Stimulated activated CD4-positive, alpha-beta T cell treated with anti-CD3 and anti-CD28 coated beads, Interleukin-12 subunit alpha, Interleukin-12 subunit beta, amount 100 ng/mL, for 24 hours (primary cell): ENCODE data around the gene C1orf232.

ENCODE experiments used
- DNase-seq, 2 experiments: peaks; one replicate each; pipeline ENCODE4 v3.0.0-alpha.2; 2020; ENCODE audit warnings: low read depth in 2 of 2

C1orf232 gene

DNA sequence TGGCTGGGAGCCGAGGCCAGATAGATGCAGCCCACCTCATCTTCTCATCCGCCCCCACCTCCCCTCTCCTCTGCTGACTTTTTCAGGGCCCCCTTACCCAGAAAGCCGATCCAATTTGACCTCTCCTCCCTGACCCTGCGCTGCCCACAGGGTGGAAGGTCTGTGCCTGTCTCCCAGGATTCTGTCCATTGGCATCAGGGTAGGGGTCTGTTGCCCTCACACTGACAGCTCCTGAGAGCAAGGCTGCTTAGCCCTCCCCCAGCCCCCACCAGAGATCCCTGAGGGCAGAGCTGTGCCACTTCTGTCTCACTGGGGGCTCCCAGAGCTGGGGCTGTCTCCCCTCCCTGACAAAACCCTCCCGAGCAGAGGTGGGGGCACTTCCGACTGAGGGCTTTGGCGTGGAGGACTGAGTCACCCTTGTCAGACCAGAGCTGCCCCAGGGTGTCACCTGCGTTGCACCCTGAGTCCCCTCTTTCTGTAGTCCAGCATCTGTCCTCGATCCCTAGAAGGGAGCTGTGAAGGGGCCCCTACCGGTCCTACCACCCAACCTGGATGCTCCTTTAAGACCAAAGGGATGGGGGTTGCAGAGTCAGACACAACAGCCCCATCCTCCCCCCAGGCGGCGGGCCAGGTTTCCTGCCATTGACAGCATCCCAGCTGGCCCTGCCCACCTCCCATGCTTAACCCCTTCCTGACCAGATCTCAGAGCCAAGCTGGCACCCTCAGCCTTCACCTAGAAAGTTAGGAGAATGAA, 12.3 kb downstream of the C1orf232 start:
- no peak for DNase-seq

DNA sequence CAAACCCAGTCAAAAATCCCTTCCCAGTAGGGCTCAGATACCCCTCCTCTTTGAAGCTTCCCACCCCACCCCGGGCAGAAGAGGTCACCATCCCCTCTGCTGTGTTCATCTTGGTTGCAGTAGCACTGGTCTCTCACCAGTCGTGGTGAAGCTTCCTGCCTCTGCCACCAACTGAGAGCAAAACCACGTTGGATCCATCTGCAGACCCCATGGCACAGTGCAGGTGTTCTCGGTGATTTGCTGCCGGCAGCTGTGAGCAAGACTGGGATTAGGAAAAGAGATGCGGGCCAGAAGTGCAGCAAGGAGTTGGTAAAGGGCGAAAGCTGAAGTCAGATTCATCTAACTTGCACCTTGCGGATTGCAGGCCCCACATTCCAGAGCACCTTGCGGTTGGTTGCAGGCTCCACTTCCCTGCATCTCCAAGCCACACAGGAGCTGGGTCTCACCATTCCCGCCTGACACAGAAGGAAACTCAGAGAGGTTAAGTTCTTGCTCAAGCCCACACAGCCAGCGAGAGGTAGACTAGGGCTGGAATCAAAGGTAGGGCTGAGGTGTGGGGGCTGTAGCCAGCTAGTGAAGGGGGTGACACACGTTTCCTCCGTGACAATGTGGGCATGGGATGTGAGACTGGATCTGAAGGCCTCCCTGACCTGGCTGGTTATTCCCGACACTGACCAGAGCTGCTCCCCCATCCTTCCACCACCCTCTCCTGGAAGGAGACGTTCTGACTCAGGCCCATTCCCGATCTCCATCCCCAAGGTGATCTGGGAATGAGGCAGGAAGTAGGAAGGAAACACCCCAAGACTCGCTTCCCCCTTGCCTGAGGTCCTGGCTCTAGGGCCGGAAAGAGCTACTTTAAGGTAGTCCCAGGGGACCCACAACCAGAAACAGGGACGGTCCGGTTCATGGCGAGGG, 13.1 kb downstream of the C1orf232 start:
- DNase-seq, result no peak

DNA sequence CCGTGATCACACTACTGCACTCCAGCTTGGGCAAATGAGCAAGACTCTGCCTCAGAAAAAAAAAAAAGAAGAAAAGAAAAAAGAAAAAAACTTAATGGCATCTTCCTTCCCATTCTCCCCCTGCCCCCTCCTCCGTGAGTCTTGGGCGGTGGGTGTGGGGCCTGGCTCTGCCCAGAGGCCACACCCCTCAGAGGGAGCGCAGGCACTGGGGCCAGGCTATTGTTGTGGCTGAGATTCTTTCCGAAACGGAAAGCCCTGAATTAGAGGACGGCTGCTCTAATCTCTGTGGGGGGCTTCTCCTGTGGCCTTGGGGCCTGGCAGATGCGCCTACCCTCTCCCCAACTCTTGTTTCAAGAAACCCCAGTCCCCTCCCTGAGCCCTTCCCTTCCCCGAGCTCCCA, 14.0 kb downstream of the C1orf232 start:
- no peak for DNase-seq

DNA sequence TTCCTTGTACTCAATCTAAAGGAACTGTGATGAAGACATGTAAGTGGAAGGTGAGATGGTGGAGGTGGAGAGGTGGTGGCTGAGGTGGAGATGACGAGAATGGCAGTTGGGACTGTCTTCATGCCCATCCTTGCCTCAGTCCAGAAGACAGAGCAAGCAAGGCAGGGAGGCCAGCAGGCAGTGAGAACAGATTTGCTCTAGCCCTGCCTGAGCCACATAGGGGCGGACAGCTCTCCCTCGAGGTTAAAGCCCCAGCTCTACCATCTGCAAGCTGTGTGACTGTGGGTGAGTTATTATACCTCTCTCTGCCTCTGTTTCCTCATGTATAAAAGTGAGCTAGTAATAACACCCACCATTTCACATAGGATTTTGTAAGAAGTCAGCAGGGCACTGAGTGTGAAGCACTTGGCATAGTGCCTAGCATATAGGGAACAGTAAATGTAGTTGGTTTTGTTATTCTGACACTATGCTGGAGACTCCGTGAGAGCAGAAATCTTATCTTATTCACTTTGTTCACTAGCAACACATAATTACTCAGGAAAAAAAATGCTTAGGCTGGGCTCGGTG, 14.7 kb downstream of the C1orf232 start:
- DNase-seq, result no peak

DNA sequence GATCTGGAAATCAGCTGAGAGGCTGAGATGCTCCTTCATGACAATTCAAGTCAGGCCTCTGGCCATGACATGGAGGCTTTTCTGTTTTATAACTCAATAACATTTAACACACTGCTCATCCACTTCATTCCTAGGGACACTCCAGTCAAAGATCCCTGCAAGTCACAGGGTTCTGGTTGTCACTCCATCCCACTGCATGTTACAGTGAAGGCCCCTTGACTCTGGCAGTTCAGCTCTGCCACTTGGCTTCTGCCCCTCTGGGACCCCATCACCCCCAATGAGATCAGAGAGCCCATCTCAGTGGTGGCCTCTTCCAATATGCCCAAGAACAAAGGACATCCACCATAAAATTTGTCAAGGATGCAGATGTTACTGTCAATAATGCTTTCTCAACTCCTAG, 19.9 kb downstream of the C1orf232 start:
- DNase-seq, result no peak

DNA sequence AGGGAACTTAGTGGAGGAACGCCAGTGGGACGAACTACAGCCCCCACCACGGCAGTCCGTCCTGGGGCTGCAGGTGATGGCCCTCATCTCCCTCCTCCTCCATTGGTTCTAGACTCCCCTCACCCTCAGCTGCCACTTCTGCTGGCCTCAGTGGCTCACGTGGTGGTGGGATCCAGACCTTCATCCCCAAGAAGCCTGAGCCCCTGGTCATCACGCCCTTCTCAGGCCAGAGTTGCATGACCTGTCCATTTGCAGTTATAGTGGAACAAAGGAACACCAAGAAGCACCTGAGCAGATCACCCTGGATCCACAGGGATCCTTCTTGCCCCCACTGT, 22.8 kb downstream of the C1orf232 start:
- DNase-seq, result no peak

DNA sequence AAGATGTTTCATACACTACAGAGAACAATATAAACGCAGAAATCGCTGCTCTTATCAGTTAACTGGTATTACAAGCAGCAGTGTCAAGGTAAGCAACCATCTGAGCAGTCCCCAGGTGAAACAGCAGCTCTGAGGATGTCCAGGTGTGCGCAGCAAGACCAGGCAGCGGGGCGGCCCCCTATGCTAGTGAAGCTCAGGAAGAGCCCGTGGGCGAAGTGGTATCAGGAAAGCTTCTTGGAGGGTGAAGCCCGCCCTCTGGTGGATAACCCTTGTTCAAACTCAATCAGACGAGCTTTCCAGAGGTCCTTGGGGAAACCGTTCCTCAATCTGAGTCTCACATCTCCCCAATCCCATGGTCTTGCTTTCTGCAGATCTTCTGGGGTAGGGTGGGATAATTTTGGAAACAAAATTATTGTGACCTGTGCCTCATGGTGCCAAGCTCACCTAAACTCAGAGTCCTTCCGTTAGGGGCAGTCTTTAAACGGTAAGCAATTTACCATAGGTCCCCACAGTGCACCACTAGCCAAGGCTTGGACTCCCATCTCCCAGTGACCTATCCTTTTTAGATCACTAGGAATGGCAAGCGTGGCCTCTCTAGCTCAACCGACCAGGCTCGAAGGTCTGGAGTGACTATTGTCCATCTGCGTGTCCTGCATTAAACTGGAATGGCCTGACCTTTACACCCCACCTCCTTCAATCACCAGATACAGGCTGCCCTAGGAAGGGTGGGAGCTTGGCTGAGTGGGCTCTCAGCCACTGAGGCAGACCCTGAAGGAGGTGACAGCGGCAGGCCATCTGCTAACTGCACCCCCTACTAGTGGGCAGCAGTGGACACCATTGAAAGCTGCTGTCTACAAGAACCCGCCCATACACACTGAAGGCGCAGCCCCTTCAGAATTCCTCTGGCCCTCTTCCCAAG, 23.5 kb downstream of the C1orf232 start:
- DNase-seq, result peak; percentile 33 to 68

DNA sequence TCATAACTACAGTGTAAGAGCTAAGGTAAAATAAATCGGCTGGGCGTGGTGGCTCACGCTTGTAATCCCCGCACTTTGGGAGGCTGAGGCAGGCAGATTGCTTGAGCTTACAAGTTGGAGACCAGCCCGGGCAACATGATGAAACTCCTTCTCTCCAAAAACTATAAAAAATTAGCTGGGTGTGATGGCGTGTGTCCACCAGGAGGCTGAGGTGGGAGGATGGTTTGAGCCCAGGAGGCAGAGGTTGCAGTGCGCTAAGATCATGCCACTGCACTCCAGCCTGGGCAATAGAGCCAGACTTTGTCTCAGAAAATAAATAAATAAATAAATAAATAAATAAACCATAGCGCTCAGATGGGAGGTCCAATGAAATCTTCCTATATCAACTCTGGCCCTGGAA, 26.6 kb downstream of the C1orf232 start:
- DNase-seq, result no peak

DNA sequence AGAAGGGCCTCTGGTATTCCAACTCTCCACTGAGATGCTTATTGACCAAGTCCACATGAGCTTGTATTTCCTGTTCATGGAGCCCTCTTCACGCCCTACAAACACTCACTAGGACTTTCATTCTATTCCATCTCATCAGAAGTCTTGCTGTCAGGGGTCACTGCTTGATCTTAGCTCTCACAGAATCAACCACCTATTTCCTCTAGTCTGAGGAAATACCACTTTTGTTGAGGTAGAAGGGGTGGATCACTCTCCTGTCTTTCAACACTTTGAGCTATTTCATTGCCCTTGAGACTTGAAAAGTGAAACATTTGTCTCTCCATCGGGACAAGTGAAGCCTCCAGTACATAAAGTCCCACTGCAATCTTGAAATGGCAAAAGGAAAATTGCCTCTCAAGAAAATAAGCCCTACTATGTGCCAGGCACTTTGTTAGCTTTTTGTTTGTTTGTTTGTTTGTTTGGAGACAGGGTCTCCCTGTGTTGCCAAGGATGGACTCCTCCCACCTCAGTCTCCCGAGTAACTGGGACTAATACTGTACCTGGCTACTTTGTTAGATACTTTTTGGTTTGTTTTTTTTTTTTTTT, 29.7 kb downstream of the C1orf232 start:
- no peak for DNase-seq

DNA sequence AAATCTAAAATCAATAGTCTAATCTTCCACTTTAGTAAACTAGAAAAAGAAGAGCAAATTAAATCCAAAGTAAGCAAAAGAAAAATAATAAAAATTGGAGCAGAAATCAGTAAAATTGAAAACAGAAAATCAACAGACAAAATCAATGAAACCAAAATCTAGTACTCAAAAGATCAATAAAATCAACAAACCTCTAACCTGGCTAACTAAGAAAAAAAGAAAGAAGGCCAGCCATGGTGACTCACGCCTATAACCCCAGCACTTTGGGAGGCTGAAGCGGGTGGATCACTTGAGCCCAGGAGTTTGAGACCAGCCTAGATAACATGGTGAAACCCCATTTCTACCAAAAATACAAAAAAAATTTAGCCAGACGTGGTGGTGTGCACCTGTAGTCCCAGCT, 34.3 kb downstream of the C1orf232 start:
- no peak for DNase-seq

DNA sequence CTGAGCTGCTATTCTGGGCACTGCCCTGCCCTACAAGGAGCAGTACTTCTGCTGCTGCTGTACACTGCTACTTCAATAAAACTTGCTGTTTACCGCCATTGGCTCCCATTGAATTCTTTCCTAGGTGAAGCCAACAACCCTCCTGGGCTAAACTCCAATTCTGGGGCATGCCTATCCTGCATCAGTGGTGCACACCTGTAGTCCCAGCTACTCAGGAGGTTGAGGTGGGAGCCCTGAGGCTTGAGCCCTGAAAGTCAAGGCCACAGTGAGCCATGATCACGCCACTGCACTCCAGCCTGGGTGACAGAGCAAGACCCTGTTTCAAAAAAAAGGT, 36.0 kb downstream of the C1orf232 start:
- no peak for DNase-seq

DNA sequence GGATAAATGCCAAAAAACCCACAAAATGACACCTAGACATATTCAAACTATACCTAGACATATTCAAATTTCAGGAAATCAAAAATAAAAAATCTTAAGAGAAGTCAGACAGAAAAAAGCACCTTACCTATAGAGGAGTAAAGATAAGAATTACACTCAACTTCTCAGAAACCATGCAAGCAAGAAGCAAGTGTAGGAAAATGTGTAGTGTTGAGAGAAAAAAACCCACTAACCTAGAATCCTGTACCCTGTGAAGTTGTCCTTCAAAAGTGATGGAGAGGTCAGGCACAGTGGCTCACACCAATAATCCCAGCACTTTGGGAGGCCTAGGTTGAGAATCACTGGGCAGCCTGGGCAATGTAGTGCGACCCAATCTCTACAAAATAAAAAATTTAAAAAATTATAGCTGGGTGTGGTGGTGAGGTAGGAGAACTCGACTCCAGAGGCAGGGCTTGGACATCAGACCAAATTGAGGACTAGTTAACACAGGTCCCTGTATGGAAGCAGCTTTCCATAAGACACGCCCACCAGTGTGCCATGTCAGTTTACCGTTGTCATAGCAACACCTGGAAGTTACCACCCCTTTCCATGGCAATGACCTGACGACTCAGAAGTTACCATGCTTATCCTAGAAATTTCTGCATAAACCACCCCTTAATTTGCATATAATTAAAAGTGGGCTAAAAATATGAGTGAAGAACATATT, 36.5 kb downstream of the C1orf232 start:
- no peak for DNase-seq

DNA sequence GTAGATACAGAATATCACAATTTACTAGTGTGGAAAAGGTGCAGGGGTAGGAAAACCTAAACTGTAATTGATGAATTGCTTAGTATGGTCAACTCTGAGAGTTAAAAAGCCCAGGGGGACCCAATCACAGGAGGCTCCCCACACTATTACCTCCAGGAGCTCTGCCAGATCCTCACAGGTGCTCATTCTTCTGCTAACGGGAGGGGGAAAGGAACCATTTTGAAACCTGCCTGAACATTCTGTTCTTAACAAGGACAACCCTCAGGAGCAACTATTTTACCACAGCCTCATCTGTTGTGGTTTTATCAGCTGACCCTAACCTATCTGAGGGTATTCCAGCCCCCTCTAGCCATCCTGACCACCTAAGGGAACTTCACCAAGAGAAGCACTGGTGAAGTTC, 38.1 kb downstream of the C1orf232 start:
- no peak for DNase-seq

DNA sequence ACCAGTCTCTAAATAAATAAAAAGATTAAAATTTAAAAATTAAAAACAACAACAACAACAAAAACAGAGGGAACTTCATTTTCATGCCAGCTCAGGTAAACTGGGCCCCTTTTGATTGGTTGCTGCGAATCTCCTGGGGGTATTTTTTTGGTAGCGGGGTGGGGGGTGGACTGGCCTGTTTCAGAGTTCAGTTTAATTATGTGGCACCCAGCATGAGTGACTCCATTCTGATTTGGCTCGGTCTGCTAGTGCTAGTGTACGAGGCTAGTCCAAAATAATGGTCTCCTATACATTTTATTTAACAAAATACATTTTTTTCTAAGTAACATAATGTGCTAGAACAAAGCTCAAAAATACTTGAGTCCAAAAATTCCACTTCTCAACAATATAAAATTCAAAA, 39.0 kb downstream of the C1orf232 start:
- DNase-seq, result no peak

DNA sequence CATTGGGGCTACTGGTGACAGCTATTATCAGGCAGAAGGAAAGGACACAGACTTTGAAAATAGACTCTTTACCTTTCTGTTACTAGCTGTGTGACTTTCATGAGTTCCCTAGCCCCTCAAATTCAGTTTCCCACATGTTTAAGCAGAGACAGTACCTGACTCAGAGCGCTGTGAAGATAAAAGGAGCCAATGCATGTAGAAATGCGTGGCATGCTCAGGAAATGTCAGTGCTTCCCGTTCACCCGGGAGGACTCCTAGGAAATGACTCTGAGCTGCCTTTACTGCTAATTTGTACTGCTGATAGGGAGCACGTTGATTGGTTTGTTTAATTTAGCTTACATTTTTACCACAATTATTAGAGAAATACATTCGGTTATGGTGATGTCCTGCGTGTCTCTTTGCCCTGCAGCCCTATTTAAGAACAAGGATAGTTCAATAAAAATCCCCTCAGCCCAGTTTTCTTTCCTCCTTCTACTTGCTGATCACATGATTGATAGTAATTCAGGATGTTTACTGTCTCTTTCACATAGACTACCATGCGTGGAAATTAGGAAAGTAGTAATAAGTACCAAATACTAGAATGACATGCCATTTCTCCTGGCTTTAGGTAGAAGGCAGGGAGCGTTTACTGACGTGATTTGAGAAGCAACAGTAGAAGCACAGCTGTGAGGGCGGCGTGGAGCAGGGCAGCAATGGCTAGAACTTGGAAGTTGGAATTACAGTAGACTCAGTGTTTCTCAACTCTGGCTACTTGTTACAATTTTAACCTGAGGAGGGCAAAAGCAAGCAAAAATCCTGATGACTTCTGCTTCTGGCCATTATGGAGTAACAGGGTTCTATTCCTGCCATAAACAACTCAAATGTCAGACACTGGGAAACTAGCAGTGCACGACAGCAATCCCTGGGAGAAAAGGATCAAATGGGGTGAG, 41.3 kb downstream of the C1orf232 start:
- no peak for DNase-seq

DNA sequence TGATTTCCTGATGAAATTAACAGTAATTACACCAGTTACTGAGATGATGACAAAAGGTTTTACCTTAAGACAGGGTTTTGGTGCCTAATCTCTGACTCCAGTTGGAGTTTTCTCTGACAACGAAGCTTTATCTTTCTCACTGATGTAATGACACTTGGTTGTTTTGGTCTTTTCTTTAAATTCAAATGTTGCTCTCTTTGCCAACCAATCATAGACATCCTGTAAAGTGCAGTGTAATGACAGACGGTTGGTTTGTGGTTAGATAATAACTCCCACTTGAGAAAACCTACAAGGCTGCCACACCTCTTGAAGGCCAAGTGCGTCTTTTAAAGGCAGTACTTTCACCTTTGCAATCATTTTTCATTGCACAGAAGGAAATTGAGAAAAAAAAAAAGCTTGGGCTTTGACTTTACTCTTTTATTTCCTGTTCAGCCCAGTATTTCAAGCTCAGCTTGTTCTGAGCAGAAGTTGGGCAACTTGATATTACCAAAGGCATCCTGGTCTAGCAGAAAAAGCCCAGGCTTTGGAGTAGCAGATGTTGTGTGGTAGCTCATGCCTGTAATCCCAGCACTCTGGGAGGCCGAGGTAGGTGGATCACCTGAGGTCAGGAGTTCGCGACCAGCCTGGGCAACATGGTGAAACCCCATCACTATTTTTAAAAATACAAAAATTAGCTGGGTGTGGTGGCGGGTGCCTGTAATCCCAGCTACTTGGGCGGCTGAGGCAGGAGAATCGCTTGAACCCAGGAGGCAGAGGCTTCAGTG, 42.3 kb downstream of the C1orf232 start:
- no peak for DNase-seq

DNA sequence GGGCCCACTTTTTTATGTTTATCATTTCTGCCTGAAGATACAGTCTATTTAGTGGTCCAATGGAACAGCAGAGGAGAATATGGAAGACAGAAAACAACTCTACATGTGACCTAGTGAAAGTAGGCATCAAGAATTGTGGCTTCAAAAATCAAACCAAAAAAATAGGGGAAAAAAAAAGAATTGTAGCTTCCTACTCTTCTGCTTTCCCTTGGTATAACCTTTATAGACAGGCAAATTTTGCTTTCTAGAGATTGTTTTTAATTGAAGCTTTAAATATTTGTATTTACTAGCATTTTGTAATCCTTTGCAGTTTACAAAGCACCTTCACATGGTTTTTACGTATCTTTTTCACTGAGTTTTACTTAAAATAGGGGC, 42.8 kb downstream of the C1orf232 start:
- no peak for DNase-seq

DNA sequence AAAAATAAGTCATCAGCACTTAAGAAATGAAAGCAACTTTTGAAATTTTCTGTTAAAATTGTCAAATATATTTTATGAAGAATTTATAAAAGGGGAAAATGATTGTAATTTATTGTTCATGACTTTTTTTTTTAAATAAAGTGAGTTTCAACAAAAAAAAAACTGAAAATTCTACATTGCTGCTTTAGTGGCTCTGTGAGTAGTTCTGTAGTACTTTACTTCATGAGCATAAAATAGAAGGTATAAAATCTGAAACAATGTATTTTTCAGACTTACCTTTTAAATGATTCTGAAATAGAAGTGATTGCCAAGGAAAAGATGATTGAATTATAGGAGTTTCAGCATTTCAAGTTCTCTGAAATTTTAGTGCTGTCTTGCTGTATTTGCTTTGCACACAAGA, 43.4 kb downstream of the C1orf232 start:
- DNase-seq, result no peak
